ENCODE measurements around the gene KCNH1.

Gene KCNH1, protein sequence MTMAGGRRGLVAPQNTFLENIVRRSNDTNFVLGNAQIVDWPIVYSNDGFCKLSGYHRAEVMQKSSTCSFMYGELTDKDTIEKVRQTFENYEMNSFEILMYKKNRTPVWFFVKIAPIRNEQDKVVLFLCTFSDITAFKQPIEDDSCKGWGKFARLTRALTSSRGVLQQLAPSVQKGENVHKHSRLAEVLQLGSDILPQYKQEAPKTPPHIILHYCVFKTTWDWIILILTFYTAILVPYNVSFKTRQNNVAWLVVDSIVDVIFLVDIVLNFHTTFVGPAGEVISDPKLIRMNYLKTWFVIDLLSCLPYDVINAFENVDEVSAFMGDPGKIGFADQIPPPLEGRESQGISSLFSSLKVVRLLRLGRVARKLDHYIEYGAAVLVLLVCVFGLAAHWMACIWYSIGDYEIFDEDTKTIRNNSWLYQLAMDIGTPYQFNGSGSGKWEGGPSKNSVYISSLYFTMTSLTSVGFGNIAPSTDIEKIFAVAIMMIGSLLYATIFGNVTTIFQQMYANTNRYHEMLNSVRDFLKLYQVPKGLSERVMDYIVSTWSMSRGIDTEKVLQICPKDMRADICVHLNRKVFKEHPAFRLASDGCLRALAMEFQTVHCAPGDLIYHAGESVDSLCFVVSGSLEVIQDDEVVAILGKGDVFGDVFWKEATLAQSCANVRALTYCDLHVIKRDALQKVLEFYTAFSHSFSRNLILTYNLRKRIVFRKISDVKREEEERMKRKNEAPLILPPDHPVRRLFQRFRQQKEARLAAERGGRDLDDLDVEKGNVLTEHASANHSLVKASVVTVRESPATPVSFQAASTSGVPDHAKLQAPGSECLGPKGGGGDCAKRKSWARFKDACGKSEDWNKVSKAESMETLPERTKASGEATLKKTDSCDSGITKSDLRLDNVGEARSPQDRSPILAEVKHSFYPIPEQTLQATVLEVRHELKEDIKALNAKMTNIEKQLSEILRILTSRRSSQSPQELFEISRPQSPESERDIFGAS

DNA sequence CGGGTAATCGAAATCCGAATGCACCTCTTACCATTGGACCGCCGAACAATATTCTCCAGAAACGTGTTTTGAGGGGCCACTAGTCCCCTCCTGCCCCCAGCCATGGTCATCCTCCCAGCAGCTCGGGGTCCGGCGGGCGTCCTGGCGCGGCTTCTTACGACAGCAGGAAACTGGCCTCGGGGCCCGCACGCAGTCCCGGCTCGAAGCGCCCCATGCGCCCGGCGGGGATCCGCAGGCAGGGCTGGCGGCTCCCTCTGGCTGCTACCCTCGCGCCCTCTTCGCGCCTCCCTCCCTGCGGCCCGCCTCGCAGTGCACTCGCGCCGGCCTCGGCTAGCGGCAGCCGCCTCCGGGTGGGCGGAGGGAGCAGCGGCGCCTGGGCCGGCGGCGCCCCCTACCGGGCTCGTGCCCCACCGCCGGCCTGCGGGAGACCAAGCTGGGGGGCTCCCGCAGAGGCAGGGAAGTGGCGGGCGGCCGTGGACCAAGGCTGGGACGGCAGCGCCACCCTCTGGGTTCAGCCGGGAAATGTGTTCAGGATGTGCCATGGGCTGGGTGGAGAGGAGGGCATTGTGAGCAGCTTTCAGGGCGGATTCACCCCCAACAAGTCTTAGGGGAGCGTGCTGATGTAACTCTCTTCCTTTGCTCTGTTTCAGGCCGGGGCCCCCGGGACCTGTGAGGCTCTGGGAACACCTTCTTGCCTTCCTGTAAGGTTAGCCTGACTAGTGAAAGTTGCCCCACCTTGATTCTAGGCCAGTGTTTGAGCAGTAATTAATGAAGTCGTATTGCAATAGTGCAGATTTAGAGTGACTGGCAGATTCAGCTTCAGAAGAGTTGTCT, at the start of gene KCNH1:
TSS of gene KCNH1 (minus strand) at position 313 of the 834 bp plus-strand sequence. CDS start at position 110, 203 bp downstream.
- DNase-seq, result peak; percentile 70 to 80

DNA sequence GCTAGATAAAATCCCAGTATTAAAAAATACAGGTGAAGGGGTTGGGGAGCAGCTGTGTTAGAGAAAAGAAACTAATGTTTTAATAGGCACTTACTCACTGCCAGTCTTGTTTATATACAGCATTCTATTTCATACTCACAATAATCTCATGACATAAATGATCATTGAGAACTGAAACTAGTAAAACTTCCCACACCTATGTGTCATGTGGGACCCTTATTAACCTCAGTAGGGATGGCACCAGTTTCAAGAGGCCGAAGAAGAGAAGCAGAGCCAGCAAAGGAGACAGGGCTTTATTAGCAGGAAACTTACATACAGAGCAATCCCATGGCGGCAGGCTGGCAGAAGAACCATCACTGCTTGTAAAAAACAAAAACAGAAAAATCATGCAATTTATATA, 48.8 kb upstream of the KCNH1 start:
- DNase-seq, result no peak

DNA sequence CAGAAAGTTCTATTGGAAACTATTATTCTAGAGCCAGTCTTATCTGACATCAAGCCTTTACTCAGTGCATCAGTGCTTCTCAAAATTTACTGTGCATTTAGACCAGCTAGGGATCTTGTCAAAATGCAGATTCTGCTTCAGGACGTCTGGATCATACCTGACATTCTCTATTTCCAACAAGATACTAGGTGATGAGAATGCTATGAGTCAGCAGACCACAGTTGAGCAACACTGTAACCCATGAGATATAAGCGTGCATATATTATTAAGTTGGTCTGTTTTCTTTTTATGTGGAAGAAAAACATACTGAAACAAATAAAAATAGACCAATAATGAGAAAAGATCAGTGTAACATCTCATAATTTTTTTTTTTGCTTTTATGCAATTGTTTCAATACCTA, 40.4 kb upstream of the KCNH1 start:
- DNase-seq, result no peak

DNA sequence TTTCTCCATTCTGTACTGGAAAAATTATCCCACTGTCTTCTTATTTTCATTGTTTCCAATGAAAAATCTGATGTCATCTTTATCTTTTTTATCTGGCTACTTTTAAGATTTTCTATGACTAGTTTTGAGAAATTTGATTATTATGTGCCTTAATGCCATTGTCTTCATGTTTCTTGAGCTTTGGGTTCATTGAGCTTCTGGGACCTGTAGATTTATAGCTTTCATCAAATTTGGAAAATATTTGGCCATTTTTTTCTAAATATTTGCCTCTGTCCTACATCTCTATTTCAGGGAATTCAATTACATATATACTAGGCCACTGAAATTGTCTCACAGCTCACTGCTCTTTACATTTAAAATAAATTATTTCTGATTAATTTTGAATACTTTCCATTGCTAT, 38.7 kb upstream of the KCNH1 start:
- DNase-seq, result no peak

DNA sequence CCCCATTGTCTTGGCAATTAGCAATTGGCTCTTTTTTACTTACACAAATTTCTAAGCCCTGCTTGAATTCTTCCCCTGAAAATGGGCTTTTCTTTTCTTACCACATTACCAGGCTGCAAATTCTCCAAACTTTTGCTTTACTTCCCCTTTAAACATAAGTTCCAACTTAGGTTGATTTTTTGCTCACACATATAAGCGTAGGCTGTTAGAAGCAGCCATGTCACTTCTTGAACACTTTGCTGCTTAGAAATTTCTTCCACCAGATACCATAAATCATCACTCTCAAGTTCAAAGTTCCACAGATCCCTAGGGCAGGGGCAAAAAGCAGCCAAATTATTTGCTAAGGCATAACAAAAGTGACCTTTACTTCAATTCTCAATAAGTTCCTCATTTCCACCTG, 35.4 kb upstream of the KCNH1 start:
- DNase-seq, result no peak

DNA sequence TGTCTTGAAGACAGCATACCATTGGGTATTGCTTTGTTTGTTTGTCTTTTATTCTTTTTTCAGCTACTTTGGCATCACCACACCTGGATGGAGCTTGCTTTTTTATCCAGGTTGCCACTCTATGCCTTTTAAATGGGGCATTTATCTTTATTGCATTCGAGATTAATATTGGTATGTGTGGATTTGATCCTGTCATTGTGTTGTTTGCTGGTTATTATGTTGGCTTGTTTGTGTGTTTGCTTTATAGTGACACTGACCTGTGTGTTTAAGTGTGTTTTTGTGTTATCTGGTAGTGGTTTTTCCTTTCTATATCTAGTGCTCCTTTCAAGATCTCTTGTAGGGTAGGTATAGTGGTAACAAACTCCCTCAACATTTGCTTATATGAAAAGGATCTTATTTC, 24.9 kb upstream of the KCNH1 start:
- no peak for DNase-seq

DNA sequence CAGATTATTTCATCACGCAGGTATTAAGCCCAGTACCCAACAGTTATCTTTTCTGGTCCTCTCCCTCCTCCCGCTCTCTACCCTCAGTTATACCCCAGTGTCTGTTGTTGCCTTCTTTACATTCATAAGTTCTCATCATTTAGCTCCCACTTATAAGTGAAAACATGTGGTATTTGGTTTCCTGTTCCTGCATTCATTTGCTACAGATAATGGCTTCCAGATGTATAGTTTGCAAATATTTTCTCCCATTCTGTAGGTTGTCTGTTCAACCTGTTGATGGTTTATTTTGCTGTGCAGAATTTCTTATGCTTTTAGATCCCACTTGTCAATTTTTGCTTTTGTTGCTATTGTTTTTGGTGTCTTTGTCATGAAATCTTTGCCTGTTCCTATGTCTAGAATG, 21.1 kb upstream of the KCNH1 start:
- no peak for DNase-seq

DNA sequence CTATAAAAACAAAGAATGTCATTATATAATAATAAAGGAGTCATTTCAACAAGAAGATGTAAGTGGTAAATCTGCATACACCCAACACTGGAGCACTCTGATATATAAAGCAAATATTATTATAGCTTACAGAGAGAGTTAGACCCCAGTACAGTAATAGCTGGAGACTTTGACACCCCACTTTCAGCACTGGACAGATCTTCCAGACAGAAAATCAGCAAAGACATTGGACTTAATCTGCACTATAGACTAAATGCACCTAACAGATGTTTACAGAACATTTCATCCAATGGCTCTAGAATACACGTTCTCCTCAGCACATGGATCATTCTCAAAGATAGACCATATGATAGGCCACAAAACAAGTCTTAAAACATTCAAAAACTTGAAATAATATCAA, 20.0 kb upstream of the KCNH1 start:
- DNase-seq, result no peak

DNA sequence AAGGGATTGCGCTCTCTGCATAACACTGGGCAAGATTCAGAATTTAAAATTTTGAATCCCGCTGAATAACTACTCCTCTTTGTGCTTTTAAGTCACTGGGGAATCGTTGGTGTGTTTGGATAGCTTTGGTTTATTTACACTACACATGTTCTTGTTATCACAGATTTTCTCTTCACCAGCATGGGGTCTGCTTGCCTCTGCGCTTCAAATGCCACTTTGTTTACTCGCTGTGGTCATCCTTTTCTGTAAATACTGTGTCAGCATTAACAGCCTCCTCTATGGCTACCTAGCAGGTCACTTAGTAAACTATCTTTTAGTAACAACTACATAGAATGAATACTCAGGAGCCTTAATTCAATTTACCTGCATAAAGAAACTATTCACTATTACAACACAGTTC, 14.4 kb upstream of the KCNH1 start:
- DNase-seq, result no peak

DNA sequence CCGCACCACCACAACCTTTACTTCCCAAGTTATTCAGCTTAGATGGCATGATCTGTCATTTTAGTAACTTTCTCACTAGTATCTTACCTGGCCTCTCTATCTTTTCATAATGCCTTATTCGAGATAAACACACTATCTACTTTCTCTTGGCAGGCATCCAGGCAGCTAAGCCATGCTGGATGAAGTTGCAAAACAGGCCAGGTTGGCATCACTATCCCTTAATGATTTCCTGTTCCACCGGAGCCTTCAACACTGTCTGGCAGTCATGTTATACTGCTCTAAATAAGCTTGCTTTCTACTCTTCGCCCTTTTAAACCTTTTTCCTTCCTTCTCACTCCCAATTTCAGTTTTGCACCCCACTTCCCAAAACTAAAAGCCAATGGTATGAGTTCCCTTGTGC, 12.0 kb upstream of the KCNH1 start:
- no peak for DNase-seq

DNA sequence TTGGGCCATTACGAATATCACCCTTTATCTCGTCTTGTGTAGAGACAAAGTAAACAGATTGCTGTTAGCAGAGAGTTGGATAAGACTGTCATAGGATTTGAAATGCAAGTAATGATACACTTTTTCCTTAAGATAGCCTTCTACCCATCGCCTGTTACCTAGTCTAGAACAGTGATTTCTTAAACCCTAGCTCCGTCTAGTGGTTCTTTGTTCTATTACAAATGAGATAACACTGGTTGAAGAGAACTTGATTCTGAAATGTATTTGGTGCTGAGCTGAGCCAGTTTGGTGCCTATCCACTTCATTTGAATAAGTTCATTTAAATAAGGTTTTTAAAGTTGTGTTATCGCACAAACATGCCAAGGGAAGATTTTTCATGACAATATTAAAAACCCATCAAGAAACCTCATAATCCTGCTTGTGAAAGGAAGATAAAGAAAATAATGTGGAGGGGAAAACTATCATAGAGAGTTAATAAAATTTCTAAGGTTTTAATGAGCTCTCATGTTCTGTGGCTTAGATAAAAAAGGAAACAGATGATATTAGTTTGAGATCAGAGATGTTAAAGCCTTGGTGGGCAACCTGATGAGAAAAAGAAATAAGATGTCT, 1.5 kb upstream of the KCNH1 start:
- peak; percentile 39 to 53 for DNase-seq

DNA sequence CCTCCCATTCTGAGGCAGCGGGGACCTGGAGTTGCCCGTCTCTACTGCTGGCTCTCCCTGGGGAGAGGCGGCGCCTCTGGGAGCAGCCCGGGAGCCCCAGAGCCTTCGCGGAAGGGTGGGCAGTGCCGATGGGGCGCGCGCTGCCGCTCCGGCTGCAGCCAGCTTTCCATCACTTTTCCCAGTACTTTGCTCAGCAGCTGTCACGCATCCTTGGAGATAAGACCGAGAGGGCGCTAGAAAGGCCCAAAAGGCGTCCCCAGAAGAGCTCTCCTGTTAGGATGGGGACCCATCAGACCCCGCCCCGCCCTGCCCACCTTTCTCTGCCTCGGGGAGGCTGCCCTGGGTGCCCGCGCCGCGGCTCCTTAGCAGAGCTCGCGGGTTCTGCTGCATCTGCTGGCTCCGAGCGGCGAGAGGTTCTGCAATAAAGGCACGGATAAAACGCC, 534 bp downstream of the KCNH1 start:
- no peak for DNase-seq

DNA sequence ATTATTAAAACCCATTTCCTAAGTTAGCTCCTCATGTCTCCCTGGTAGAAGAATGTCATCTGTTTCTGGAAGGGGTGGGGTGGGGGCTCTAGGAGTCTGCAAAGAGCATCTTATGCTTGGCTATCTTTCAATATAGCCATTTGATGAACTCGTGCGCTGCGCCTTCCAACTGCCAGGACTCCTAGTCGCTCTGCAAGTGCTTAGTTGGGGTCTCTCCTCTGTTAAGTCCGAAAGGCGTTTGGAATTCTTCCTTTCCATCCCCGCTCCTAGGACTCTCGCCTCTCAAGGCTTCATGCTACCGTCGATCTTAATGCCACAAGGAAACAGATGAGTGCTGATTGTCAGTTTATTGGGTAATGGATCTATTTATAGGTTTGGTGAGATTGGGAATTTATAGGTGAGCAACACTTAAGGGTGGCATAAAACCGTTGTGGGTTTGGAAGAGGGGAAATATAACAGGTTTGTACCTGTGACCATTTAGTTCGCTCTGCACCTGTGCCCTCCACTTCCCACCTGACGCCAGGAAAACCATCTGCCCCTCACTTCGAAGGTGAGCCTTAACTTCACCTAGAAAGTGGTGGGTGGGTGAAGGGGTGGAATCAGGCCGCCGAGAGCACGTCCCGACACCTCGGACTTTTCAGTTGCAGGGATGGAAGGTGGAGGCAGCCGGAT, 1.1 kb downstream of the KCNH1 start:
- no peak for DNase-seq

DNA sequence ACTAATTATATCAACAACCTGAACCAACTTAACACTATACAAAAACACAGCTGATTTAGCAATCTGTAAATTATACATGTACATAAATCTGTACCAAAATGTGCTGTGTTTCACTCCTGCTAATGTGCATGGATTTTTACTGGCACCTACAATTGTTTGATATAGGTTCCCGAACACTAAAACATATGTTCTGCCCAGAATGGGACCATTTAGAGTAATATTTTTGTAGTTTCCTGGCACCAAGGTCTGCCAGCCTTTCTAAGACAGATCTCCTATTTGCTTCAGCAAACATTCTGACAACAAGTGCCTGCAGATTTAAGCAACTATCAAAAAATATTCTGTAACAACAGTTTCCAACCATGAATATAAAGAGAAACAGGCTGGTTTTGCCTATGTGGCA, 4.2 kb downstream of the KCNH1 start:
- no peak for DNase-seq

DNA sequence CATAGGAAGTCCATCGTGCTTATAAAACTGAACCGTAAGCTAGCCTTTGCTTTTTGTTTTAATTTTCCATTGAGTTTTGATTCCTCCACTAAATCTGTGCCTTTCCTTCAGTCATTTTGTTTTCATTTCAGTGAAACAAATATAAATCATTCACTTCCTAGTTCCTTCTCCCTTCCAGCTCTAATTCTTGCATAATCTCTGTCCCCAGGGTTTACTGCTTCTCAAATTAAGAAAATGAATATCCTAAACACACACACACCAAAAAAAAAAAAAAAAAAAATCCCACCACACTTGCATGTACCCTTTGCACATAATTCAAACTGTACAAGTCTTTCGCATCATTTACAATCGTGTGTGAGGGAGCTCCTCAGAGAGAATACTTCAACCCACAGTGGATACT, 6.8 kb downstream of the KCNH1 start:
- no peak for DNase-seq

DNA sequence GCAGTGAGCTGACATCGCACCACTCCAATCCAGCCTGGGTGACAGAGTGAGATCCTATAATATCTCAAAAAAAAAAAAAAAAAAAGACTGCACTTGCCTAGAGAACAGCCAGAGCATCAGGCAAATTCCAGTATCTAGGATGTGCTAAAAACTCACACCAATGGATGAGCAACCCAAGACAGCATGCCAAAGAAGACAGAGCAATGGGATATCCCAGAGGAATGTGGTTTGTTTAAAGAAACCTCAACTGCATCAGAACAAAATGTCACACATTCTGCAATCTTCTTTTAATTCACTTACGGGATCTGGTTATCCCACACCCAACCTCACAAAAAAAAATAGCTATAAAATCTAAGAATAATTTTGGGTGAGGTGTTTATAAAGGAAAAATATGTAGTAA, 7.3 kb downstream of the KCNH1 start:
- no peak for DNase-seq

DNA sequence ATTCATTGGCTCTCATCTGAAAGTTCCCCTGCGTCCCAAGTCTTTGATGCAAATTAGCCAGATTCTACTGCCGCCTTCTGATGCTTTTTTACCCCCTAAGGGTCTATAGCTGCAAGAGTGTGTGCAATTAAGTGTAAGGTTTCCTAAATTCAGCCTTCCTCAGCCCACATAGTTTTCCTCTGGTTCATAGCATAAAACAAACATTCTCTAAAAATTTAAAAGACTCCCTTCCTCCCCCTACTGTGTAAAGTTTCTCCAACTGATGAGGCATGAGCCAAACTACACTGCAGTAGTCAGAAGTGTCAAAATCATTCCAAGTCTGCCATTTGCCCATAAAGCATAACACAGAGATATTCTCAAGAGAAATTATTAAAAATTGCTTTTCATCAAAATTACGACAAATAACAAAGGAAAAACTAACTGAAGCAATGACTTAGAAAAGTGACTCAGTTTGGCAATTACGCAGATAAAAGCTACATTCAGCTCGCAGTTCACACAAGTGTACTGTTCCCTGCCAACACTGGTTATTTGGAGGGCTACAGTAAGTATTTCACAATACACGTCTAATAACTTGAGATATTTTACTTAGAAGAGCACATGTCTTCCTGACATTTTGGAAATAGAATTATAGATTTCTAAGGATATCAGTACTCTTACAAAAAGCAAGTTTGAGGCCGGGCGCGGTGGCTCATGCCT, 15.4 kb downstream of the KCNH1 start:
- DNase-seq, result no peak

DNA sequence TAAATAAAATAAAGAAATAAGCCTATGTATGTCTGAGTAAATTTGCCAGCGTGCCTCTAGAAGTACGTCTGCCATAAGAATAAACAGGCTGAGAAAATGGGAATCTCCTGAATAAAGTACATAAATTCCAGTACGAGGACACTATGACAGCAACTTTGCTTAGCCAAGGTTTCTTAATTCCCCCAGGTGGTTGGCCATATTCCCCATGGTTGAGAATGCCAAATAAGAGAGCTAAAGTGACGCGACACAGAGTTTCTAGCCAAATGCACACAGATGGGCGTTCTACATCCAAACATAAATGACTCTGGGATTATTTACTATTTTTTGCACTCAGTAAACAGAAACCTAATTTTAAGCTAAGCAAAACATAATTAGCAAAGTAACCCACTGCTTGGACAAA, 19.5 kb downstream of the KCNH1 start:
- DNase-seq, result no peak

DNA sequence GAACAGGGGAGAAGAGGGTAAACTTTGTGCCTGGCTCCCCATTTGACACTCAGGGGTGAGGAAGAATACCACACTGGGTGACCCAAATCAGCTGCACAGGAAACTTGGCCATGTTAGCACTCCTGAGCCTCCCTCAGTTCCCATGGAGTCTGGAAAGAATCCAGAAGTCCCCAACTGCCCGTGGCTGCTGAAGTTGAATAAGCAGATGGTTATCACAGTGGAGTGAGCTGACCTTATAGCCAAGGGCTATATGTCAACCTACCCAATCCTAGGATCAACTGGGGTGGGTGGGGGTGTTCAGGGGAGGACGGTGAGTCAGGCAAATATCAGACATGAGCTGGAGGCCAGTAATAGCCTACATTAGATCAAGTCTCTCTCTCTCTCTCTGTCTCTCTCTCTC, 20.4 kb downstream of the KCNH1 start:
- no peak for DNase-seq

DNA sequence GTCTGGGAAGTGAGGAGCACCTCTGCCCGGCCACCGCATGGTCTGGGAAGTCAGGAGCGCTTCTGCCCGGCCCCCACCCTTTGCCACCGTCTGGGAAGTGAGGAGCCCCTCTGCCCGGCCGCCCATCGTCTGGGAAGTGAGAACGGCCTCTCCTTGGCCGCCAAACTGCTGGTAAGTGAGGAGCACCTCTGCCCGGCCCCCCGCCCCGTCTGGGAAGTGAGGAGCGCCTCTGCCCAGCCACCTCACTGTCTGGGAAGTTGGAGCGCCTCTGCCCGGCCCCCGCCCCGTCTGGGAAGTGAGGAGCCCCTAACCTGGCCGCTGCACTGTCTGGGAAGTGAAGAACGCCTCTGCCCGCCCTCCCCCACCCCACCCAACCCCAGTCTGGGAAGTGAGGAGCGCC, 22.6 kb downstream of the KCNH1 start:
- no peak for DNase-seq

DNA sequence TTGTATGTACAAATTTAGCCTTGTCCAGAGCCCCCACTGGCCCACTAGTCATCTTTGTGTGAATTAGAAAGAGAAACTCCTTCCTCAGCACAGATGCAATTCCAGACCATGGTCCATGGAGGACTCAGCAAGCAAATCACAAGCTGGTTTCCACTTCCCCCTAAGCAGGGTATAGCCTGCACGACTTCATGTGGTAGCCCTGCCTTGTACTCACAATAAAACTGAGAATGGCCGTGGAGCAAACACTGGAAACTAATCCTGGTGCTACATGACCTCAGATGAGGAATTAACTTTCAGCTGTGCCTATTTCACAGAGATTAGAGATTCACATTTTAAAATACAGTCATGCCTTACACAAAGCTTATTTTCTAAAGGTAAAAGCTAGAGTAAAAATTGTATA, 32.5 kb downstream of the KCNH1 start:
- no peak for DNase-seq
